Nephron progenitor cell (in vitro differentiated cells): ENCODE results near the gene RETREG2.

Source experiments
- DNase-seq: peaks from one replicate; pipeline ENCODE4 v3.0.0; 2021
- H3K27ac Mint-ChIP-seq: 2 replicates; pipeline ENCODE4 v1.8.0; 2021; ENCODE audit warnings: mild to moderate bottlenecking, moderate library complexity, mixed read lengths
- H3K27me3 Mint-ChIP-seq: 2 replicates; pipeline ENCODE4 v1.8.0; 2021; ENCODE audit warnings: mild to moderate bottlenecking, low read depth, mixed read lengths; ENCODE audit not compliant: poor library complexity
- H3K36me3 Mint-ChIP-seq: 2 replicates; pipeline ENCODE4 v1.8.0; 2021; ENCODE audit warnings: low read depth, mixed read lengths
- H3K4me1 Mint-ChIP-seq: 2 replicates; pipeline ENCODE4 v1.8.0; 2021; ENCODE audit warnings: mixed read lengths
- H3K4me3 Mint-ChIP-seq: 2 replicates; pipeline ENCODE4 v1.8.0; 2021; ENCODE audit warnings: mild to moderate bottlenecking, moderate library complexity, mixed read lengths
- H3K9me3 Mint-ChIP-seq: 2 replicates; pipeline ENCODE4 v1.8.0; 2021; ENCODE audit warnings: mild to moderate bottlenecking, moderate library complexity, mixed read lengths
- TF ChIP-seq, protein P1 (sequence below): fragments of 200-600 bp; sonication (generic); IDR thresholded peaks from 2 replicates; pipeline ENCODE4 v1.5.0; 2021; ENCODE audit warnings: antibody characterized with exemption

The RETREG2 gene

DNA sequence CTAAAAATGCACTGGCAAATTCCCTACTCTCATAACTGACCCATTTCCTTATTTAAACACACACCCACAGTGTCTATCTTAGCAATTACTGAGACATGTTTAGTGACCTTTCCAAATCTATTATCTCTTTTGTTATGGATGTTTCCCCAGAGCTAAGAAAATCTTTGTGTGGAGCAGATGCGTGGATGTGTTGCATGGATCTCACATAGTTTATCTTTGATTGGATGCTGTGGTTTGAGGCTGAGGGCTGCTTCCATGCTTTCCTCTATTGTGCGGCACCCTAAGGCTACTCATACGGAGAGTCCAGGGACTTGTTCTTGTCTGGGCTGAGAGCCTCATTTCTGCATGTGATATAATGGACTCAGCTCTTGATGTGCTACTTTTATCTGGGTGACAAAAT, 56.3 kb downstream of the RETREG2 start:
- DNase-seq: no peak
- no peaks in the 10 kb centered on the region for H3K9me3 Mint-ChIP-seq
- H3K4me3 Mint-ChIP-seq: no peak overlapping the region
- no peak overlapping the region for H3K27ac Mint-ChIP-seq
- no peaks in the 10 kb centered on the region for H3K27me3 Mint-ChIP-seq
- TF ChIP-seq, protein P1, sequence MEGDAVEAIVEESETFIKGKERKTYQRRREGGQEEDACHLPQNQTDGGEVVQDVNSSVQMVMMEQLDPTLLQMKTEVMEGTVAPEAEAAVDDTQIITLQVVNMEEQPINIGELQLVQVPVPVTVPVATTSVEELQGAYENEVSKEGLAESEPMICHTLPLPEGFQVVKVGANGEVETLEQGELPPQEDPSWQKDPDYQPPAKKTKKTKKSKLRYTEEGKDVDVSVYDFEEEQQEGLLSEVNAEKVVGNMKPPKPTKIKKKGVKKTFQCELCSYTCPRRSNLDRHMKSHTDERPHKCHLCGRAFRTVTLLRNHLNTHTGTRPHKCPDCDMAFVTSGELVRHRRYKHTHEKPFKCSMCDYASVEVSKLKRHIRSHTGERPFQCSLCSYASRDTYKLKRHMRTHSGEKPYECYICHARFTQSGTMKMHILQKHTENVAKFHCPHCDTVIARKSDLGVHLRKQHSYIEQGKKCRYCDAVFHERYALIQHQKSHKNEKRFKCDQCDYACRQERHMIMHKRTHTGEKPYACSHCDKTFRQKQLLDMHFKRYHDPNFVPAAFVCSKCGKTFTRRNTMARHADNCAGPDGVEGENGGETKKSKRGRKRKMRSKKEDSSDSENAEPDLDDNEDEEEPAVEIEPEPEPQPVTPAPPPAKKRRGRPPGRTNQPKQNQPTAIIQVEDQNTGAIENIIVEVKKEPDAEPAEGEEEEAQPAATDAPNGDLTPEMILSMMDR: no peak
- peaks cover 24% of the 10 kb centered on the region for H3K4me1 Mint-ChIP-seq
- peaks cover 55% of the 10 kb centered on the region for H3K36me3 Mint-ChIP-seq
